GM13976 (cell line): Measurements from ENCODE around the gene PARD3.
A peak's percentile ranks its signal among the peaks of the same experiment; 100 is the strongest.

Source experiments
- DNase-seq: peaks from one replicate; pipeline ENCODE4 v3.0.0; 2012; ENCODE audit warnings: low spot score
- CTCF ChIP-seq: IDR thresholded peaks from 2 replicates; pipeline ENCODE4 v1.5.1; 2012; ENCODE audit warnings: borderline replicate concordance, mild to moderate bottlenecking; ENCODE audit not compliant: insufficient read depth; ENCODE audit errors: extremely low read depth, missing control alignments, control extremely low read depth
- in situ Hi-C: fragments of 300-500 bp; cut with MboI; formaldehyde crosslinking; loops from one replicate; pipeline ENCODE4 v1.12.0; 2022; ENCODE audit warnings: low sequenced_read_pairs, mixed read lengths, inconsistent platforms; ENCODE audit not compliant: unreplicated experiment

Gene PARD3

DNA sequence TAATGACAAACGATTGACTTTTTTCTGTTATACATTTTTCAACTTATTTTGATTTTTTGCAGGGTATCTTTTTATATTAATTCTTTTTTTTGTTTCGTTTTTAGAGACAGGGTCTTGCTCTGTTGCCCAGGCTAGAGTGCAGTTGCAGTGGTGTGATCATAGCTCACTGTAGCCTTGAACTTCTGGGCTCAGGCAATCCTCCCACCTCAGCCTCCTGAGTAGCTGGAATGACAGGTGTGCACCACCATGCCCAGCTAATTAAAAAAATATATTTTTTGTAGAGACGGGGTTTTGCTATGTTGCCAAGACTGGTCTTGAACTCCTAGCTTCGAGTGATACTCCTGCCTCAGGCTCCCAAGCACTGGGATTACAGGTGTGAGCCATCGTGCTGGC is 601.3 kb downstream of the PARD3 start:
- TF ChIP-seq CTCF, result no peak
- in situ Hi-C loops, result no loop called here
- no peak for DNase-seq

DNA sequence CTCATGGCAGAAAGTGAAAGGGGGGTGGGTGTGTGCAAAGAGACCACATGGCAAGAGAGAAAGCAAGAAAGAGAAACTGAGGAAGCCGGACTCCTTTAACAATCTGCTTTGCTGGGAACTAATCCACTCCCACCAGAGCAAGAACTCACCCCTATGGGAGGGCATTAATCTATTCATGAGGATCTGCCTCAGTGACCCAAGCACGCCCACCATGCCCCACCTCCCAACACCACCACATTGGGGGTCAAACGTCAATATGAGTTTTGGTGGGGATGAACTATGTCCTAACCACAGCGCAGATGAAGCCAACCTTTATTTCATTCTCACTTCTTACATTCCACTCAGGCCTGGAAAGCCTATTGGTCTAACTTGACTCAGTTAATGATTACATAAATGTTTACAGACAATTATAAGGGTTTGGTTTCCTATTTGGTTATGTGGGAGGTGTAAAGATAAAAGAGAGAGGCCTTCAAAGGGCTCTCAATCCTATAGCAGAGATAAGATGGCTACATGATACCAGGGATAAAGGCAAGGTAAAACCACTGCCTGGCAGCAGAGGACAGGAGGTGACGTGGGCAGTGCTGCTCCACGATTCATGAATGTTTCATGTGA is 601.8 kb downstream of the PARD3 start:
- TF ChIP-seq CTCF, result no peak
- in situ Hi-C loops, result no loop called here
- DNase-seq, result no peak

DNA sequence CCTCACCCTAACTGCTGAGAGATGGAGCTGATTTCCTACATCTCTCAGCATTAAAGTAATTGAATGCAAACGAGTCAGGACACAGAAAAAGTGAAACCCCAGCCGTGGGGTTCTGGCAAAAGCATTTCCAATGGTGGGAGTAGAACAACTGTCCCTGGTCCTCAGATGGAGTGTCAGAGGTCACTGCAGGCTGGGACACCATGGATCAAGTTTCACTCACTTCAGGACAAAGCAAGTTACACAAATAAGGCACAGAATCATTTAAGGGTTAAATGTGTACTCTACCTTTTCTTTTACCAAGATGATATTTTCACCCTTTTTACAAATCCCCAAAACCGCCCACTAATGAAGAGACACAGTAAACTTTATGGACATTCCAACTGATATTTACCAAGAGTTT is 607.8 kb downstream of the PARD3 start:
- no peak for TF ChIP-seq CTCF
- in situ Hi-C loops, result no loop called here
- DNase-seq, result no peak

- in situ Hi-C loops, result no loop called here
- DNase-seq, result no peak
- no peak for TF ChIP-seq CTCF
Measured at GRCh38 chr10:34206935-34207268, 608.2 kb downstream of the PARD3 start.

- peak; percentile 1 for TF ChIP-seq CTCF
- in situ Hi-C loops, result no loop called here
- no peak for DNase-seq
Measured at GRCh38 chr10:34206078-34206934, 608.8 kb downstream of the PARD3 start.

DNA sequence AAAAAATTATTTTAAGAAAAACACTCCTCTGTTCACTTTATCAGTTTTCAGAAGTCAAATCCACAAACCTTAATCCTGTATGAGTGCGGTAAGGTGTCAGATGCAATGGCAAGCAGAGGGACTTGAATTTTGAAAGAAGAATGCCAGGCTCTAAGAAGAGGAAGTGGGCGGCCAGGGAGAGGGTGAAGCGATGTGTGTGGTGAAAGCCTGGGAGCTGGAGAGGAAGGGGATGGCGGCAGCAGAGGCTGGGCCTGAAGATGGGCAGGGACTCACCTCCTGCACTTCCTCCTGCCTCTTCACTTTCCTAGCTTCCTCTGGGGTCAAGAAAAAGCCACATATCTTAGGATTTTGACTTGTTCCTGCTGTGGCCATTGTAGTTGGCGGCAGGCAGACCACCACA is 609.6 kb downstream of the PARD3 start:
- DNase-seq, result no peak
- in situ Hi-C loops, result no loop called here
- TF ChIP-seq CTCF, result no peak
